ENCODE data around the gene NPTN.

GRCh38 chr15:73617301-73617831, 15.8 kb downstream of the NPTN start:
- TF ChIP-seq CREB5 (CRISPR knock-in tag; IDR thresholded peaks at IDR 0.05; ENCODE audit: low read depth) (no peak), POU6F1 (CRISPR knock-in tag; IDR thresholded peaks at IDR 0.05; ENCODE audit: borderline replicate concordance, low read depth) (no peak), GLIS3 (CRISPR knock-in tag; IDR thresholded peaks at IDR 0.05) (no peak), CSDC2 (CRISPR knock-in tag; IDR thresholded peaks at IDR 0.05) (no peak)
